ENCODE measurements around the gene SEZ6L2. TPM values are rescaled to one million over a fixed set of nuclear protein-coding genes. Genes with fewer than 3 reads are reported as not detected.

Gene SEZ6L2
- total RNA-seq, 4 donors from 2014 or later: 1.7 to 14.2 (median 10.6) TPM

GRCh38 chr16:29848420-29849297 lies 50.7 kb downstream of the SEZ6L2 start:
- H3K36me3 ChIP-seq: peaks cover 0 to 48% (median 3%) of the 10 kb centered on the region in 3 donors
- DNase-seq: peak; percentile 64 to 89 (median 87)
- TF ChIP-seq CTCF (IDR thresholded peaks at IDR 0.05) (peak; percentile 72 to 93 (median 90)), POLR2A (IDR thresholded peaks at IDR 0.05) (no peak)
- H3K9me3 ChIP-seq: no peaks in the 10 kb centered on the region
- no peak overlapping the region for H3K4me3 ChIP-seq
- H3K27me3 ChIP-seq: no peaks in the 10 kb centered on the region
- no peaks in the 10 kb centered on the region for H3K4me1 ChIP-seq
- H3K27ac ChIP-seq: peak overlapping the region in 1 of 4 donors; percentile 17

GRCh38 chr16:29845656-29846055 lies 53.7 kb downstream of the SEZ6L2 start:
- no peak overlapping the region for H3K27ac ChIP-seq
- H3K4me1 ChIP-seq: no peaks in the 10 kb centered on the region
- no peak for DNase-seq
- H3K36me3 ChIP-seq: peaks cover 0 to 77% (median 3%) of the 10 kb centered on the region in 3 donors
- no peak overlapping the region for H3K4me3 ChIP-seq
- H3K27me3 ChIP-seq: no peaks in the 10 kb centered on the region
- TF ChIP-seq POLR2A (IDR thresholded peaks at IDR 0.05): no peak
- TF ChIP-seq CTCF (IDR thresholded peaks at IDR 0.05): no peak
- H3K9me3 ChIP-seq: no peaks in the 10 kb centered on the region

GRCh38 chr16:29844575-29845331 lies 54.6 kb downstream of the SEZ6L2 start:
- Histone ChIP-seq H3K27me3 (no peaks in the 10 kb centered on the region), H3K36me3 (peaks cover 0 to 86% (median 3%) of the 10 kb centered on the region in 3 donors), H3K9me3 (no peaks in the 10 kb centered on the region), H3K27ac (no peak overlapping the region), H3K4me1 (no peaks in the 10 kb centered on the region), H3K4me3 (no peak overlapping the region)
- TF ChIP-seq POLR2A (IDR thresholded peaks at IDR 0.05) (no peak), CTCF (IDR thresholded peaks at IDR 0.05) (no peak)
- DNase-seq: no peak

GRCh38 chr16:29843931-29844330 lies 55.4 kb downstream of the SEZ6L2 start:
- TF ChIP-seq CTCF (IDR thresholded peaks at IDR 0.05): no peak
- no peak for TF ChIP-seq POLR2A (IDR thresholded peaks at IDR 0.05)
- DNase-seq: no peak
- Histone ChIP-seq H3K27ac (no peak overlapping the region), H3K4me3 (no peak overlapping the region), H3K4me1 (no peaks in the 10 kb centered on the region), H3K36me3 (peaks cover 0 to 93% (median 3%) of the 10 kb centered on the region in 3 donors), H3K9me3 (no peaks in the 10 kb centered on the region), H3K27me3 (no peaks in the 10 kb centered on the region)

GRCh38 chr16:29842732-29843346 lies 56.5 kb downstream of the SEZ6L2 start:
- Histone ChIP-seq H3K27me3 (no peaks in the 10 kb centered on the region), H3K36me3 (peaks cover 0 to 98% (median 3%) of the 10 kb centered on the region in 3 donors), H3K9me3 (no peaks in the 10 kb centered on the region), H3K4me3 (no peak overlapping the region), H3K4me1 (no peaks in the 10 kb centered on the region), H3K27ac (no peak overlapping the region)
- TF ChIP-seq CTCF (IDR thresholded peaks at IDR 0.05) (peak in 2 of 6 experiments; percentile 5 to 7), POLR2A (IDR thresholded peaks at IDR 0.05) (no peak)
- no peak for DNase-seq

All from Peyer's patch (tissue), 4 donors.